Measurements from ENCODE around the gene COL1A1.
A peak's percentile ranks its signal among the peaks of the same experiment; 100 is the strongest.

COL1A1 gene

DNA sequence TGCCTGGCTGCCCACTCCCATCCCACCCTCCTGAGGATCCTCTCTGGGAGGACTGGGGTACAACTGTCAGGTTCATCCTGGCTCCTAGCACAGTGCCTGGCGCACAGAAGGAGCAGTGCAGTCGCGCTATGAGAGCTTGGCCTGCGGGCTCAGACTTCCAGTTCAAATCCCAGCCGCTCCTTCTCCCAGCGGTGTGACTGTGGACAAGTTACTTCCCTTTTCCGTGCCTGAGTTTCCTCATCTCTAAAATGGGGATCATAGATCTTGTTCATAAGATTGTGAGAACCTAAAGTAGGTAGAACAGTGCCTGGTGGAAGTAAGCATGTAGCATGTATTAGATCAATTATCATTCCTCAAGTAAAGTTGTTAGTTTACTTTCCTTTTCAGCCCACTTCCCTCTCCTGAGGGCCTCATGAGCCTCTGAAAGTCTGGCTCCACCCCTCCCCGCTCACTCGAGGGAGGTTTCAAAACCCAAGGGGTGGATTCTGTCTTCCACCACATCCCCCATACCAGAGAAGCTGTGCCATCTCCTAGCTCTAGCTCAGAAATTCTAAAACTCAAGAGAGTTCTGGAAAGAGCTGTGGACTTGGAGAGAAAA lies 19.9 kb upstream of the COL1A1 start:
- TF ChIP-seq, protein P1, sequence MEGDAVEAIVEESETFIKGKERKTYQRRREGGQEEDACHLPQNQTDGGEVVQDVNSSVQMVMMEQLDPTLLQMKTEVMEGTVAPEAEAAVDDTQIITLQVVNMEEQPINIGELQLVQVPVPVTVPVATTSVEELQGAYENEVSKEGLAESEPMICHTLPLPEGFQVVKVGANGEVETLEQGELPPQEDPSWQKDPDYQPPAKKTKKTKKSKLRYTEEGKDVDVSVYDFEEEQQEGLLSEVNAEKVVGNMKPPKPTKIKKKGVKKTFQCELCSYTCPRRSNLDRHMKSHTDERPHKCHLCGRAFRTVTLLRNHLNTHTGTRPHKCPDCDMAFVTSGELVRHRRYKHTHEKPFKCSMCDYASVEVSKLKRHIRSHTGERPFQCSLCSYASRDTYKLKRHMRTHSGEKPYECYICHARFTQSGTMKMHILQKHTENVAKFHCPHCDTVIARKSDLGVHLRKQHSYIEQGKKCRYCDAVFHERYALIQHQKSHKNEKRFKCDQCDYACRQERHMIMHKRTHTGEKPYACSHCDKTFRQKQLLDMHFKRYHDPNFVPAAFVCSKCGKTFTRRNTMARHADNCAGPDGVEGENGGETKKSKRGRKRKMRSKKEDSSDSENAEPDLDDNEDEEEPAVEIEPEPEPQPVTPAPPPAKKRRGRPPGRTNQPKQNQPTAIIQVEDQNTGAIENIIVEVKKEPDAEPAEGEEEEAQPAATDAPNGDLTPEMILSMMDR (IDR thresholded peaks at IDR 0.05; ENCODE audit: insufficient read depth, low read depth, low read length, missing control alignments): no peak
- DNase-seq (ENCODE audit: low read depth): peak; percentile 36
- H3K4me3 ChIP-seq (ENCODE audit: low read depth, low read length): no peak overlapping the region

DNA sequence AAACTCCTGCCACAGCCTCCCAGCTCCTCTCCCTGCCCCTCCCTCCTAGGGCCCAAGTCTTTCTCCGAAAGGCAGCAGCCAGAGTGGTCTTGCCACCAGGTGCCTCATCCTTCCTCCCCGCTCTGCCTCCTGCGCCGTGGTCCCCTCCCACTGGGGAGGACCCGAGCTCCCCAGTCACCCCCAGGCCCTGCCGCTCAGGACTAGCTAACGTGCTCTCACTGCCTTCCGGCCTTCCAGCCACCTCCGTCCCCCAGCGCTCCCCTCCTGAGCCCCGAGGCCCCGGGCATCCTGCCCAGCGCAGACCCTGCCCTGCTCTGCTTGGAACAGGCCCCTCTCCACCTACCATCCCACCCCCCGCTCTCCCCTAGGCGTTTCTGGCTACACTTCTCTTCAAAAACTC lies 19.4 kb upstream of the COL1A1 start:
- no peak overlapping the region for H3K4me3 ChIP-seq (ENCODE audit: low read depth, low read length)
- DNase-seq (ENCODE audit: low read depth): no peak
- TF ChIP-seq, protein P1 (IDR thresholded peaks at IDR 0.05; ENCODE audit: insufficient read depth, low read depth, low read length, missing control alignments): no peak

DNA sequence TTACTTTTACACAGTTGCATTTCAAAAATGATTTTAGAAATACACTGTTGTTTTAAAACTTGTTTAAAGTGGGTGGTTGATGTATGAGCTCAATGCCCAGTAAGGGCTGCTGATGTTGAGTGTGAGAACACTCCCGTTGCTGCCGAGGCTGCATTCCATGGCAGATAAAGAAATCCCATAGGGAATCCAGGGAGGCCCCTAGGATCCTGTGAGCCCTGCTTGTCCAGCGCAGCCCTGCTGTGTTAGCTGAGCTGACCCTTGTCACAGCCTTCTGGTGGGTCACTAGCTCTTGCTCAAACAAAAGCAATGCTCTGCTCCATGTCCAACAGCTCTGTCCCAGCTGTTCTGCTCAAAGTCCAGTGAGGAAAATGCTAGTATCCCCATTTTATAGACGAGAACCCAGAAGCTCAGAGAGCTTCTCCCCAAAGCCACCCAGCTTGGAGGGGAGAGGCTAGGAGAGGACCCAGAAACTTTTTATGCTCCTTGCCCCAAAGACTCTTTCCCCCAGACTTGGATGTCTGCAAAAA lies 18.6 kb upstream of the COL1A1 start:
- DNase-seq (ENCODE audit: low read depth): no peak
- H3K4me3 ChIP-seq (ENCODE audit: low read depth, low read length): no peak overlapping the region
- TF ChIP-seq, protein P1 (IDR thresholded peaks at IDR 0.05; ENCODE audit: insufficient read depth, low read depth, low read length, missing control alignments): no peak

DNA sequence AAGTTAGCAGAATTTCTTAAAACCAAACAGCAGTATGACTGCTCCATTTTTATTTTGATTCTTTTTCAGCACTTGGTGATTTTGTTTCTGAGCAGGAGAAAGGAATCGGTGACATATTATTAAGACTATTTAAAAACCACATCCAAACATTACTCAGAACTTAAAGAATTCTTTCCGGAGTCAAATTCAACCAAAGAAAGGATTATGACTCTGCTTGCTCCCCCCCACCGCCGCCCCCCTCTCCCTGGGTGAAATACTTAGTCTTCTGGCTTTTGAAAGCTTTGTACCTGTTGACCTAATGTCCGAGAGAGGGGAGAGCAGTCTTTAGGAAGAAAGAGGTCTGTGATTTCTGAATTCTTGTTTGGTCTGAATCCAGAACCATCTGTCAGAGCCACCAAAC lies 17.9 kb upstream of the COL1A1 start:
- no peak overlapping the region for H3K4me3 ChIP-seq (ENCODE audit: low read depth, low read length)
- DNase-seq (ENCODE audit: low read depth): no peak
- TF ChIP-seq, protein P1 (IDR thresholded peaks at IDR 0.05; ENCODE audit: insufficient read depth, low read depth, low read length, missing control alignments): no peak

DNA sequence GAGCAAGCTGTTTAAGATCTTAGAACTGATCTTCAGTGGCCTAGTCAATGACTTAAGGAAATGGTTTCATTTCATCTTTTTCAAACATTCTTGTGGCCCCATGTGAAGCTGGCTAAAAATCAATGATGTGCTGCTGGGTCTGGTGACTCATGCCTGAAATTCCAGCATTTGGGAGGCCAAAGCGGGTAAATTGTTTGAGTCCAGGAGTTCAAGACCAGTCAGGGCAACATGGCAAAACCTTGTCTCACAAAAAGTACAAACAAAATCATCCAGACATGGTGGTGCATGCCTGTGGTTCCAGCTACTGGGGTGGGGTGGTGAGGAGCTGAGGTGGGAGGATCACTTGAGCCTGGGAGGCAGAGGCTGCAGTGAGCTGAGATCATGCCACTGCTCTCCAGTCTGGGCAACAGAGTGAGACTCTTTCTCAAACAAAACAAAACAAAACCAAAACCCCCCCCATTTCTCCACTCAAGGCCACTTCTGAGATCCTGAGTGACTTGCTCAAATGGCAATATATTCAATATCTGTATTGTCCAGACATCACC lies 17.4 kb upstream of the COL1A1 start:
- TF ChIP-seq, protein P1 (IDR thresholded peaks at IDR 0.05; ENCODE audit: insufficient read depth, low read depth, low read length, missing control alignments): no peak
- DNase-seq (ENCODE audit: low read depth): no peak
- H3K4me3 ChIP-seq (ENCODE audit: low read depth, low read length): no peak overlapping the region

DNA sequence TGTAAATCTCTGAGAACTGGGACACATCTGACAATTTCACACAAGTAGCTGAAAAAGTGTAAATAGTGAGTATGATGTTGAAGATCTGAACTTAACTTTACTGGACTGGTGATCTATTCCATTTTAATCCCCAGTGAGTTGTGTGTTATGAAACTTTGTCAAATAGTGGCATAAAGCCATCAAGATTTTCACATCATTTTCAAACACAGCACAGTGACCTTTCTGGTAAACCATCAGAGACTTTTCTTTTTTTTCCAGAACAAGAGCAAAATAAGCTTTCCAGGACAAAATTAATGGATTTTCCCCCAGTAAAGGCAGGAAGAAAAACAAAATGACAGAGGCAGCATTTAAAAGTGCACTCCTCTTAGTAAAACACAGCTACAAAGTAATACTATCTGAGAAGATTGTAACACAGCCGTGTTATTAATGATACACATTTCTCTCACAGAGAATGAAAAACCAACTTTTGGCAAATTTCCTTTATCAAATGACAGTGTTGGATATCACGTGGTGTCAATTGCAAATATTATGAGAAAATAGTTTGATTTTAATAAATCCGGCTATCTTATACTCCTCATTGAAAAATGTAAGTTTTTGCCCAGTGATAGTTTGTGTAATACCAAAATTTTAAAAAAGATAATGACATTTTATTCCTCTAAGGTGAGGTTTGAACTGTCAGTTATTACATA lies 16.8 kb upstream of the COL1A1 start:
- no peak for DNase-seq (ENCODE audit: low read depth)
- no peak overlapping the region for H3K4me3 ChIP-seq (ENCODE audit: low read depth, low read length)

More for the DNA sequence above, 16.8 kb upstream of the COL1A1 start:
- TF ChIP-seq, protein P1 (IDR thresholded peaks at IDR 0.05; ENCODE audit: insufficient read depth, low read depth, low read length, missing control alignments): no peak

Measured in GM12865 (cell line).